Measurements from ENCODE around the gene DOCK4. TPM values are rescaled to one million over a fixed set of nuclear protein-coding genes. Genes with fewer than 3 reads are reported as not detected.

The DOCK4 gene
- polyA plus RNA-seq, 2 of the 4 experiments (the other 2 are of a cell fraction), result 13.7 to 15.7 TPM

- DNase-seq (ENCODE audit: low read depth in 1 of 2, low spot score in 1 of 2) (no peak), ATAC-seq (no peak), FAIRE-seq (no peak)
- ChIA-PET CTCF (no interaction called here), POLR2A (no interaction called here)
- H3K4me1 ChIP-seq, result no peaks in the 10 kb centered on the region
- TF ChIP-seq ZC3H11A (IDR thresholded peaks at IDR 0.05) (no peak), BHLHE40 (IDR thresholded peaks at IDR 0.05; ENCODE audit: low read depth, low read length) (no peak), HOXB13 (CRISPR knock-in tag; IDR thresholded peaks at IDR 0.05; ENCODE audit: low read depth) (no peak), RNF2 (IDR thresholded peaks at IDR 0.05; ENCODE audit: borderline replicate concordance, low read depth) (no peak), ELK1 (IDR thresholded peaks at IDR 0.05; ENCODE audit: low read depth, low read length) (no peak), FOSL2 (IDR thresholded peaks at IDR 0.05) (no peak), FOSL2 (CRISPR knock-in tag; IDR thresholded peaks at IDR 0.05) (no peak), FOSB (CRISPR knock-in tag; IDR thresholded peaks at IDR 0.05) (no peak), BCL3 (IDR thresholded peaks at IDR 0.05) (no peak), ZSCAN20 (CRISPR knock-in tag; IDR thresholded peaks at IDR 0.05) (no peak)
- no peaks in the 10 kb centered on the region for H3K9me3 ChIP-seq
- 96% methylated on average over 7 of the region's 7 CpGs for WGBS (ENCODE audit: missing lambda C conversion rate)
- no peak overlapping the region for H3K4me2 ChIP-seq
- H3K27ac ChIP-seq, result no peak overlapping the region
- no peak overlapping the region for H3K4me3 ChIP-seq
Measured at GRCh38 chr7:111900283-111900682, 305.9 kb downstream of the DOCK4 start.

- CTCF ChIA-PET, result interaction anchor here (1.0 to 1.5 kb wide), 2 partner anchors 11 to 142 kb away, joined by 3 read pairs; no protein-coding TSS in a partner anchor
- Histone ChIP-seq H3K4me2 (no peak overlapping the region), H3K4me1 (no peaks in the 10 kb centered on the region), H3K9me3 (no peaks in the 10 kb centered on the region), H3K4me3 (no peak overlapping the region), H3K27ac (no peak overlapping the region)
- POLR2A ChIA-PET, result no interaction called here
- WGBS (ENCODE audit: missing lambda C conversion rate), result 86% methylated on average over 2 of the region's 2 CpGs
- no peak for ATAC-seq
- no peak for DNase-seq (ENCODE audit: low read depth in 1 of 2, low spot score in 1 of 2)
- TF ChIP-seq HMGXB4 (CRISPR knock-in tag; IDR thresholded peaks at IDR 0.05; ENCODE audit: borderline replicate concordance), result no peak
- peak; percentile 76 for TF ChIP-seq MAFK (IDR thresholded peaks at IDR 0.05; ENCODE audit: partially characterized antibody)
- FAIRE-seq, result no peak
Measured at GRCh38 chr7:111895049-111895448, 311.1 kb downstream of the DOCK4 start.

- no peak overlapping the region for H3K27ac ChIP-seq
- CTCF ChIA-PET, result interaction anchor here (1.0 to 1.2 kb wide), 2 partner anchors 142 to 652 kb away, joined by 3 read pairs; no protein-coding TSS in a partner anchor
- POLR2A ChIA-PET, result no interaction called here
- no peak overlapping the region for H3K4me2 ChIP-seq
- no peaks in the 10 kb centered on the region for H3K4me1 ChIP-seq
- no peak overlapping the region for H3K4me3 ChIP-seq
- DNase-seq (ENCODE audit: low read depth in 1 of 2, low spot score in 1 of 2), result no peak
- ATAC-seq, result no peak; a peak in 1 of 6 replicates
- no peak for FAIRE-seq
- no peak for TF ChIP-seq RCOR1 (IDR thresholded peaks at IDR 0.05; ENCODE audit: low read depth, low read length)
- TF ChIP-seq REST (IDR thresholded peaks at IDR 0.05), result no peak
- TF ChIP-seq HDAC2 (IDR thresholded peaks at IDR 0.05), result no peak
- TF ChIP-seq PBX3 (IDR thresholded peaks at IDR 0.05), result no peak
- TF ChIP-seq CBX8 (IDR thresholded peaks at IDR 0.05), result no peak
- no peak for TF ChIP-seq MAZ (IDR thresholded peaks at IDR 0.05; ENCODE audit: borderline replicate concordance, low read depth, low read length)
- no peak for TF ChIP-seq RAD21 (conservative IDR thresholded peaks at IDR 0.05 in 1 of 2, IDR thresholded peaks at IDR 0.05 in 1 of 2)
- TF ChIP-seq CBX2 (IDR thresholded peaks at IDR 0.05; ENCODE audit: borderline replicate concordance, low read depth), result no peak
- TF ChIP-seq RFX5 (IDR thresholded peaks at IDR 0.05), result no peak
- no peak for TF ChIP-seq HEYL (CRISPR knock-in tag; IDR thresholded peaks at IDR 0.05)
- TF ChIP-seq RNF2 (IDR thresholded peaks at IDR 0.05; ENCODE audit: borderline replicate concordance, low read depth), result no peak
- no peak for TF ChIP-seq NPAS2 (CRISPR knock-in tag; IDR thresholded peaks at IDR 0.05; ENCODE audit: borderline replicate concordance)
- WGBS (ENCODE audit: missing lambda C conversion rate), result 95% methylated on average over 1 of the region's 1 CpG
- H3K9me3 ChIP-seq, result no peaks in the 10 kb centered on the region
Measured at GRCh38 chr7:111894518-111894917, 311.7 kb downstream of the DOCK4 start.
